WTC11 (cell line): ENCODE measurements around the gene ROBO1.

Experiments used
- ATF3 ChIP-seq: sonication (generic); formaldehyde crosslinking; conservative IDR thresholded peaks from 2 replicates; pipeline ENCODE4 v1.8.1; 2022; ENCODE audit warnings: mild to moderate bottlenecking, missing genetic modification reagents
- CREM ChIP-seq: sonication (generic); formaldehyde crosslinking; IDR thresholded peaks from 2 replicates; pipeline ENCODE4 v1.8.1; 2022; ENCODE audit warnings: mild to moderate bottlenecking, missing genetic modification reagents, moderate library complexity
- CTCF ChIP-seq: fragments of 200-600 bp; IDR thresholded peaks from 2 replicates; pipeline ENCODE4 v1.8.0; 2022; ENCODE audit warnings: antibody characterized with exemption
- E2F4 ChIP-seq: sonication (generic); formaldehyde crosslinking; IDR thresholded peaks from 2 replicates; pipeline ENCODE4 v1.8.1; 2022; ENCODE audit warnings: low read depth, mild to moderate bottlenecking, moderate library complexity, missing genetic modification reagents, borderline replicate concordance
- E2F5 ChIP-seq: sonication (generic); formaldehyde crosslinking; IDR thresholded peaks from 2 replicates; pipeline ENCODE4 v1.8.1; 2022; ENCODE audit warnings: mild to moderate bottlenecking, moderate library complexity, missing genetic modification reagents
- KAT7 ChIP-seq: sonication (generic); formaldehyde crosslinking; IDR thresholded peaks from 2 replicates; pipeline ENCODE4 v1.8.1; 2023; ENCODE audit warnings: missing genetic modification reagents, mild to moderate bottlenecking, borderline replicate concordance
- MAX ChIP-seq: sonication (generic); formaldehyde crosslinking; IDR thresholded peaks from 2 replicates; pipeline ENCODE4 v1.8.0; 2022; ENCODE audit warnings: mild to moderate bottlenecking, missing genetic modification reagents
- MXD4 ChIP-seq: fragments of 250-450 bp; sonication (Bioruptor Pico); IDR thresholded peaks from 2 replicates; pipeline ENCODE4 v1.8.0; 2021; ENCODE audit warnings: mild to moderate bottlenecking, moderate library complexity, borderline replicate concordance
- NFE2L1 ChIP-seq: sonication (generic); formaldehyde crosslinking; IDR thresholded peaks from 2 replicates; pipeline ENCODE4 v1.8.1; 2023; ENCODE audit warnings: missing genetic modification reagents
- NFYB ChIP-seq: sonication (generic); formaldehyde crosslinking; conservative IDR thresholded peaks from 2 replicates; pipeline ENCODE4 v1.8.0; 2022; ENCODE audit warnings: low read depth, missing genetic modification reagents
- SP1 ChIP-seq: sonication (generic); formaldehyde crosslinking; conservative IDR thresholded peaks from 2 replicates; pipeline ENCODE4 v1.8.1; 2022; ENCODE audit warnings: missing genetic modification reagents
- USF2 ChIP-seq: sonication (generic); formaldehyde crosslinking; IDR thresholded peaks from 2 replicates; pipeline ENCODE4 v1.8.1; 2023; ENCODE audit warnings: mild to moderate bottlenecking, missing genetic modification reagents, moderate library complexity
- ZMAT4 ChIP-seq: fragments of 250-450 bp; sonication (Bioruptor Pico); IDR thresholded peaks from 2 replicates; pipeline ENCODE4 v1.9.0; 2021; ENCODE audit warnings: mild to moderate bottlenecking
- ZNF121 ChIP-seq: sonication (generic); formaldehyde crosslinking; IDR thresholded peaks from 2 replicates; pipeline ENCODE4 v1.8.0; 2023; ENCODE audit warnings: missing genetic modification reagents

GRCh38 chr3:78992400-78992799, 775.4 kb downstream of the ROBO1 start:
- no peak for TF ChIP-seq CTCF
- no peak for TF ChIP-seq SP1 (CRISPR knock-in tag)
- TF ChIP-seq ATF3 (CRISPR knock-in tag): no peak
- TF ChIP-seq ZNF121 (CRISPR knock-in tag): no peak
- TF ChIP-seq MAX (CRISPR knock-in tag): no peak
- no peak for TF ChIP-seq CREM
- no peak for TF ChIP-seq NFYB
- TF ChIP-seq ZMAT4: no peak
- TF ChIP-seq NFE2L1 (CRISPR knock-in tag): no peak
- no peak for TF ChIP-seq KAT7 (CRISPR knock-in tag)
- no peak for TF ChIP-seq E2F4 (CRISPR knock-in tag)
- no peak for TF ChIP-seq E2F5 (CRISPR knock-in tag)
- no peak for TF ChIP-seq MXD4 (CRISPR knock-in tag)
- TF ChIP-seq USF2 (CRISPR knock-in tag): no peak
